ENCODE data around the gene ANKRD10.

The ANKRD10 gene

GRCh38 chr13:110867380-110867779 is 47.5 kb downstream of the ANKRD10 start:
- Histone ChIP-seq H3K27me3 (ENCODE audit: insufficient read depth, poor library complexity, severe bottlenecking) (peaks cover 19% of the 10 kb centered on the region), H3K27ac (replicated peaks) (no peak overlapping the region), H3K4me3 (replicated peaks; ENCODE audit: insufficient read depth, low read length) (no peak overlapping the region)
- TF ChIP-seq REST (IDR thresholded peaks at IDR 0.05; ENCODE audit: insufficient replicate concordance, low read depth) = no peak
- TF ChIP-seq CTCF (IDR thresholded peaks at IDR 0.05; ENCODE audit: insufficient read depth, low read length) = no peak
- TF ChIP-seq GABPA (IDR thresholded peaks at IDR 0.05; ENCODE audit: low read depth) = no peak
- no peak for TF ChIP-seq POLR2AphosphoS5 (IDR thresholded peaks at IDR 0.05; ENCODE audit: low read depth)
- TF ChIP-seq SPI1 (IDR thresholded peaks at IDR 0.05; ENCODE audit: borderline replicate concordance, low read depth) = no peak
- no peak for DNase-seq (ENCODE audit: low read depth in 1 of 2, low spot score in 1 of 2)

- TF ChIP-seq CTCF (IDR thresholded peaks at IDR 0.05; ENCODE audit: insufficient read depth, low read length) (no peak), SPI1 (IDR thresholded peaks at IDR 0.05; ENCODE audit: borderline replicate concordance, low read depth) (no peak), REST (IDR thresholded peaks at IDR 0.05; ENCODE audit: insufficient replicate concordance, low read depth) (no peak), POLR2AphosphoS5 (IDR thresholded peaks at IDR 0.05; ENCODE audit: low read depth) (no peak), GABPA (IDR thresholded peaks at IDR 0.05; ENCODE audit: low read depth) (no peak)
- no peak for DNase-seq (ENCODE audit: low read depth in 1 of 2, low spot score in 1 of 2)
- Histone ChIP-seq H3K27me3 (ENCODE audit: insufficient read depth, poor library complexity, severe bottlenecking) (peaks cover 19% of the 10 kb centered on the region), H3K27ac (replicated peaks) (no peak overlapping the region), H3K4me3 (replicated peaks; ENCODE audit: insufficient read depth, low read length) (no peak overlapping the region)
These were observed 48.2 kb downstream of the ANKRD10 start for GRCh38 chr13:110866491-110867170.

- TF ChIP-seq CTCF (IDR thresholded peaks at IDR 0.05; ENCODE audit: insufficient read depth, low read length) = no peak
- no peak for TF ChIP-seq POLR2AphosphoS5 (IDR thresholded peaks at IDR 0.05; ENCODE audit: low read depth)
- TF ChIP-seq REST (IDR thresholded peaks at IDR 0.05; ENCODE audit: insufficient replicate concordance, low read depth) = no peak
- TF ChIP-seq SPI1 (IDR thresholded peaks at IDR 0.05; ENCODE audit: borderline replicate concordance, low read depth) = no peak
- TF ChIP-seq GABPA (IDR thresholded peaks at IDR 0.05; ENCODE audit: low read depth) = no peak
- no peak overlapping the region for H3K27ac ChIP-seq (replicated peaks)
- peaks cover 2% of the 10 kb centered on the region for H3K27me3 ChIP-seq (ENCODE audit: insufficient read depth, poor library complexity, severe bottlenecking)
- no peak for DNase-seq (ENCODE audit: low read depth in 1 of 2, low spot score in 1 of 2)
- H3K4me3 ChIP-seq (replicated peaks; ENCODE audit: insufficient read depth, low read length) = no peak overlapping the region
These were observed 51.2 kb downstream of the ANKRD10 start for GRCh38 chr13:110863685-110864084.

Measured in HL-60 (cell line).